ENCODE data around the gene TMEM151A.

GRCh38 chr11:66282468-66283455, 8.9 kb upstream of the TMEM151A start:
- TF ChIP-seq CTCF (IDR thresholded peaks at IDR 0.05): peak; percentile 97 to 99 (median 99)
- no peak for TF ChIP-seq EP300 (IDR thresholded peaks at IDR 0.05)
- no peak for TF ChIP-seq POLR2A (IDR thresholded peaks at IDR 0.05)

Measured in ovary (tissue), 3 donors.